Glutamatergic neuron (in vitro differentiated cells): Measurements from ENCODE around the gene PLEK. TPM values are rescaled to one million over a fixed set of nuclear protein-coding genes. Genes with fewer than 3 reads are reported as not detected.
A peak's percentile ranks its signal among the peaks of the same experiment; 100 is the strongest.

Source experiments
- DNase-seq: peaks from one replicate; pipeline ENCODE4 v3.0.0; 2022
- H3K27ac Mint-ChIP-seq: one replicate; pipeline ENCODE4 v1.8.0; 2020; ENCODE audit warnings: mild to moderate bottlenecking, mixed read lengths, inconsistent platforms; ENCODE audit not compliant: unreplicated experiment
- H3K27me3 Mint-ChIP-seq: one replicate; pipeline ENCODE4 v1.8.0; 2020; ENCODE audit warnings: mild to moderate bottlenecking, moderate library complexity, mixed read lengths, inconsistent platforms; ENCODE audit not compliant: unreplicated experiment
- H3K36me3 Mint-ChIP-seq: one replicate; pipeline ENCODE4 v1.8.0; 2020; ENCODE audit warnings: mild to moderate bottlenecking, mixed read lengths, inconsistent platforms; ENCODE audit not compliant: unreplicated experiment
- H3K4me1 Mint-ChIP-seq: one replicate; pipeline ENCODE4 v1.8.0; 2020; ENCODE audit warnings: mild to moderate bottlenecking, low read depth, mixed read lengths, inconsistent platforms; ENCODE audit not compliant: unreplicated experiment
- H3K4me3 Mint-ChIP-seq: one replicate; pipeline ENCODE4 v1.8.0; 2020; ENCODE audit warnings: mild to moderate bottlenecking, mixed read lengths, inconsistent platforms; ENCODE audit not compliant: unreplicated experiment
- H3K9me3 Mint-ChIP-seq: one replicate; pipeline ENCODE4 v1.8.0; 2020; ENCODE audit warnings: mild to moderate bottlenecking, moderate library complexity, mixed read lengths, inconsistent platforms; ENCODE audit not compliant: unreplicated experiment
- total RNA-seq: library from RNA; stranded (reverse); fragmentation: NEBNext Ultra II Directional; extraction: Animal tissue kit (Norgen Biotek cat#: 25700); gene quantifications from one replicate; pipeline ENCODE4 v1.2.1, GENCODE V29; 2021; ENCODE audit not compliant: unreplicated experiment
- TF ChIP-seq, protein P1 (sequence below): fragments of 200-600 bp; sonication (generic); IDR thresholded peaks from one replicate; pipeline ENCODE4 v1.5.0; 2021; ENCODE audit not compliant: partially characterized antibody, unreplicated experiment

The PLEK gene
- total RNA-seq, 1 donor from 2014 or later = not detected

DNA sequence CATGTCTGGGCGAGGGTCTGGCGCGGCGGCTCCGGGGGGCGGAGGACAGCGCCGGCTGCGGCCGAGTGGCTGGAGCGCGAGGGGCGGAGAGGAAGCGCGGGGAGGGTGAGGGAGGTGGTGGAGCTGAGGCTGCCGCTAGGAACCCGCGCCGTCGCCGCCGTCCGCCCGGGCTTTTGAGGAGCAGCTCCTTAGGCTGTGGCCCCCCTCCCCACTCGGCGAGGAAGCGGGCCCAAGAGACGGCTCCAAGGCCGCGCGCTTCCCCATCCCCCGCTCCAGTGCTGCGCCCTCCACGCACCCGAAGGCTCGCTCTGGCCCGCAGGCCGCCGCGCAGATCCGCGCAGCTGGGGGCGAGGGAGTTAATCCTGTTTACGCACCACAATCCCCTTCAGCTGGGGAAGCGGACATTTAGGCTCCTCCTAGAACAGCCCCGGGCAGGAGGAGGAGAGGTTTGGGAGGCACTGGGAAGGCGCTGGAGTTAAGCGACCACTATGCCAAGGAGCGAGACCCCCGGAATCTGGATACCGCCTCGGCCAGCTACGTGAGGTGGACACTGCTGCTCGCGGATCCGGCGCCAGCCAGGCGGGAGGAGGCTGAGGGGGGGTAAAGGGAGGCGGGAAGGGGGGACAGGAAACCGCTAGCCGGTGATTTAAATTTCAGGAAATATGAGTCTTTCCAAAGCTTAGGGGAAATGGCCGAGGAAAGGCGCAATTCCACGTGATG, 45.5 kb upstream of the PLEK start, which contains the start of gene CNRIP1:
TSS of gene CNRIP1 (minus strand) at position 552 of the 720 bp plus-strand sequence. CDS start at position 3, 549 bp downstream.
- peaks cover 8% of the 10 kb centered on the region for H3K27me3 Mint-ChIP-seq
- TF ChIP-seq, protein P1, sequence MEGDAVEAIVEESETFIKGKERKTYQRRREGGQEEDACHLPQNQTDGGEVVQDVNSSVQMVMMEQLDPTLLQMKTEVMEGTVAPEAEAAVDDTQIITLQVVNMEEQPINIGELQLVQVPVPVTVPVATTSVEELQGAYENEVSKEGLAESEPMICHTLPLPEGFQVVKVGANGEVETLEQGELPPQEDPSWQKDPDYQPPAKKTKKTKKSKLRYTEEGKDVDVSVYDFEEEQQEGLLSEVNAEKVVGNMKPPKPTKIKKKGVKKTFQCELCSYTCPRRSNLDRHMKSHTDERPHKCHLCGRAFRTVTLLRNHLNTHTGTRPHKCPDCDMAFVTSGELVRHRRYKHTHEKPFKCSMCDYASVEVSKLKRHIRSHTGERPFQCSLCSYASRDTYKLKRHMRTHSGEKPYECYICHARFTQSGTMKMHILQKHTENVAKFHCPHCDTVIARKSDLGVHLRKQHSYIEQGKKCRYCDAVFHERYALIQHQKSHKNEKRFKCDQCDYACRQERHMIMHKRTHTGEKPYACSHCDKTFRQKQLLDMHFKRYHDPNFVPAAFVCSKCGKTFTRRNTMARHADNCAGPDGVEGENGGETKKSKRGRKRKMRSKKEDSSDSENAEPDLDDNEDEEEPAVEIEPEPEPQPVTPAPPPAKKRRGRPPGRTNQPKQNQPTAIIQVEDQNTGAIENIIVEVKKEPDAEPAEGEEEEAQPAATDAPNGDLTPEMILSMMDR = no peak
- peaks cover 11% of the 10 kb centered on the region for H3K4me1 Mint-ChIP-seq
- peak within 1 kb of the TSS; percentile 96 for H3K27ac Mint-ChIP-seq
- peak within 1 kb of the TSS; percentile 92 for H3K4me3 Mint-ChIP-seq
- H3K9me3 Mint-ChIP-seq = peaks cover 6% of the 10 kb centered on the region
- no peaks in the 10 kb centered on the region for H3K36me3 Mint-ChIP-seq
- DNase-seq = peak; percentile 84

- peak; percentile 23 for DNase-seq
- Mint-ChIP-seq H3K4me1 (peaks cover 11% of the 10 kb centered on the region), H3K27me3 (peaks cover 8% of the 10 kb centered on the region), H3K27ac (peak overlapping the region; percentile 96), H3K9me3 (peaks cover 6% of the 10 kb centered on the region), H3K4me3 (peak overlapping the region; percentile 92), H3K36me3 (no peaks in the 10 kb centered on the region)
- TF ChIP-seq, protein P1 = no peak
These were observed 44.9 kb upstream of the PLEK start for GRCh38 chr2:68320118-68320641.

DNA sequence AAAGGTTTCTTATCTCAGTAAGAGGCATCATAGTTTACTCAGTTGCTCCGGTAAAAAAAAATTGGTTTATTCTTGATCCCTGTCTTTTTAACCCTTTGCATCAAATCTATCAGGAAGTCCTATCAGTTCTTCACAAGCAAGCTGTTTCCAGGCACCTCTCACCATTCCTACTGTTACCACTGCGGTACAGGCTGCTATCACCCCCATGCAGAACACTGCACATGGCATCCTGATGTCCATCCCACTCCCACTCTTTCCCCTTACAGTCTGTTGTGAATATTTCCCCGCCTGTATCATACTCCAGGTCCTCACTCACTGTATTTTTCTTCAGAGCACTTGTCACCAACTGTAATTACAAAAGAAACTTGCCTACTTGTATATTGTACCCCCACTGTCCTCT, 40.0 kb upstream of the PLEK start:
- Mint-ChIP-seq H3K27me3 (peaks cover 2% of the 10 kb centered on the region), H3K36me3 (no peaks in the 10 kb centered on the region), H3K4me1 (peaks cover 3% of the 10 kb centered on the region), H3K27ac (no peak overlapping the region), H3K4me3 (no peak overlapping the region), H3K9me3 (peaks cover 3% of the 10 kb centered on the region)
- no peak for DNase-seq
- TF ChIP-seq, protein P1 = no peak

DNA sequence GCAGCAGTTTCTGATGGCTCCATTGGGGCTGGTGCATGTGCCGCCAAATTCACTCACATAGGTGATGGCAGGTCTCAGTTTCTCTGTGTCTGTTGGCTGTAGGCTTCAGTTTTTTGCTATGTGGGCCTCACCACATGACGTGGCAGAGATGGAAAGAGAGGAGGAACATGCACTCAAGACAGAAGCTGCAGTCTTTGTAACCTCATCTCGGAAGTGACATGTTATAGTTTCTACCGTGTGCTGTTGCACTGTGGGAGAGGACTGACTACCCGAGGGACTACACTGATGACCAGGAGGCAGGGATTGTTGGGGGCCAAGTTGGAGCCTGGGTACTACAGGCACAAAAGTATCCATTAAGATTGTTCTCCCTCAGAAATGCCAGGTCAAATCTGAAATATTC, 36.2 kb upstream of the PLEK start:
- Mint-ChIP-seq H3K9me3 (no peaks in the 10 kb centered on the region), H3K27ac (no peak overlapping the region), H3K27me3 (peaks cover 5% of the 10 kb centered on the region), H3K4me1 (no peaks in the 10 kb centered on the region), H3K4me3 (no peak overlapping the region), H3K36me3 (no peaks in the 10 kb centered on the region)
- TF ChIP-seq, protein P1 = no peak
- no peak for DNase-seq

DNA sequence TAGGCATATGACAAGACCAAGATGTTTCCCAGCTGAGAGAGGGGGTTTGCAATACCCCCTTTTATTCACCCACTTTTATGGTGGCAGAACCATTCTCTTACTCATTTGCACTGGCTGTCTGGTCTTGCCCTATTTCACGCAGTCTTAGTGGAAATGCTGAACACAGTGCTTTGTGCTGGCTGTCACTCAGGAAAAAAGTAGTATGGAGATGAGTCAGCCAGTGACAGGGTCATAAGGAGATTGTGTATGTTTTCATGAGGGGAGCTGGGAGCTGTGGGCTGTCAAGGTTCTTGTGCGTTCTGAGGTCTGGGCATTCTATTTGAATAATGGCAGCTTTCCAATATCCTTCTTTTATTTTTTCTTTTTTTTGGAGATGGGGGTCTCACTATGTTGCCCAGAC, 34.4 kb upstream of the PLEK start:
- Mint-ChIP-seq H3K27ac (no peak overlapping the region), H3K36me3 (no peaks in the 10 kb centered on the region), H3K9me3 (no peaks in the 10 kb centered on the region), H3K27me3 (peaks cover 5% of the 10 kb centered on the region), H3K4me3 (no peak overlapping the region), H3K4me1 (no peaks in the 10 kb centered on the region)
- TF ChIP-seq, protein P1 = no peak
- DNase-seq = no peak
